RCC 7860 (cell line): ENCODE data around the gene HMSD.

ENCODE experiments used
- DNase-seq: peaks from one replicate; pipeline ENCODE4 v3.0.0-alpha.2; 2015; ENCODE audit warnings: low spot score
- FAIRE-seq: peaks from 2 replicates; lab custom pipeline; 2012; peaks lifted over from hg19 to GRCh38; lab: Jason Lieb, UNC

Gene HMSD

GRCh38 chr18:63987743-63988142 is 38.6 kb downstream of the HMSD start:
- DNase-seq (no peak), FAIRE-seq (no peak)

DNA sequence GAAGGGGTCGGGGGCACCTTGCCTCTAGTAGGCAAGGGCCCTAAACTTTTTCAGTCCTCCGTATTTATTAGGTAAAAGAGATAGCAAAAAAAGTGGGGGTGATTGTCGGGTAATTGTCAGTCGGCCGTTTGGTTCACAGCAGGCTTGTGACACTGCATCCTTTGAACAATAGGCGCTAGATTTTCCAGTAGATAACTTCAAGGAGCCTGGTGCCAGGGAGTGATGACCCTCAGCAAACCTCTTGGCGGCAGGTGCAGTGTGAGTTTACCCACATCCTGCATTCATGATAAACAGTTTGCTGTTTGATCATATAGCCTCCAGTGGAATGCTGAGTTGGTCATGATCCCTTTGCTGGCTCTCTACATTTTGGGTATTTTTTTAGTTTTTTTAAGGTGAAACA is 43.6 kb downstream of the HMSD start:
- FAIRE-seq (no peak), DNase-seq (no peak)

DNA sequence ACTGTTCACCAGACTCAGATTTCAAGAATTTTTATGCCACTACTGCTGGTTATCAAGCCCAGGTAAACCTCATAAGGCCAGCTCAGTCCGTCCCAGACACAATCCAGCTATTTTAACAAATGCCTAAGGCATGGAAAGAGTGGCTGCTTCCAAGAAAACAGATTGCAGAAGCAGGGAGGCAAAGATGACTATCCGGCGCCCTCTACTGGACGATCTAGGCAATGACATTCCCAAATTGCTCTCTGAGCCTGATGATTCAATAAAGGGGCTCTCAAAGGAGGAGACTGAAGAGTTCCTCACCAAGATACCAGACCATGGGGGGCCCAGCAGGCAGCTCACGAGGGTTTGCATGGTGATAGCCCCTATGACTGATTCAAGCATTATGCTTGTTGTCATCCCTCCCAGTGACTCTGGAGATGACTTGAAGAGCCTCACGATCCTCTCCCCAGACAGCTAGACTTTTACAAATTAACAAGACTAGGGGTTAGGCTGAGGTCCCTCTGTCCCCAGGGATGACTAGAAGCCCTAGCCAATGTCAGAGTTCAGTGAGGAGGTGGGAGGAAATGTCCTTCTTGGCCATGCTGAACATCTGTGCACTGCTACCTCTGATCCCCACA is 45.8 kb downstream of the HMSD start:
- no peak for FAIRE-seq
- DNase-seq, result peak; percentile 29

- DNase-seq, result no peak
- FAIRE-seq, result no peak
These were observed 47.9 kb downstream of the HMSD start for GRCh38 chr18:63997041-63997440.

GRCh38 chr18:63997606-63998005 is 48.5 kb downstream of the HMSD start:
- no peak for FAIRE-seq

DNA sequence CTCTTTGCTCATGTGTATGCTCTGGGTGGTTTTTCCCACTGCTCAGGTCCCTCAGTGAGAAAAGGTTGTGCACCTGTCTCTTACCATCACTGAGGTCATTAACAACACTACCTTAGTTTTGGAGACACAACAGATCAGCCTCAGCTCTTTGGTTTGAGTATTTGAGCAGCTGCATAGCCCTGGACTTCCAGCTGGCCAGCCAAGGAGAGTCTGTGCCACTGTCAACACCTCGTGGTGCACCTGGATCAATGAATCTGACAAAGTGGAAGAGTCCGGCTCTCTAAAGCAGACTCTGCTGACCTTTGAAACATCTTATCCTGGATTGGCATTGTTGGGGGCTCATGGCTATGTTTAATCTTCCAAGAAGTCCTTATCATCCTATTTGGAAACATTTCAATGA is 50.8 kb downstream of the HMSD start:
- FAIRE-seq, result no peak
- DNase-seq, result no peak

More at GRCh38 chr18:63997606-63998005, 48.5 kb downstream of the HMSD start:
- DNase-seq, result no peak

DNA sequence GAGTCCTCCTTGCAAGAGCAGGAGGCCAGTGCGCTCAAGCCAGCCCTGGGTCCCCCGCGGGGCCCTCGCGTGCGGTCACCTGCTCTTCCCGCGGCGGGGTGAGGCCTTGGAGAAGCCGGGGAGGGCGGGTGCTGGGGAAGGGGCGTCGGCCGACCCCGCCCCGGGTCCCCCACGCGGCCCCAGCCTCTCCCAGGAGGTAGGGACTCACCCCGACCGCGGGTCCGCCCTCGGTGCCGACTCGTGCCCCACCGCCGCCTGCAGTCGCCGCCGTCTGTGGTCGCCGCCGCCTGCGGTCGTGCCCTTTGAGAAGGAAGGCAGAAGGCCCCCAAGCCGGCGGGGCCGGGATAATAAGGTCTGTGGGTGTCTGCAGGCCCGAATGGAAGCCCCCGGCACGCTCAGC is 53.5 kb downstream of the HMSD start:
- DNase-seq (no peak), FAIRE-seq (no peak)

DNA sequence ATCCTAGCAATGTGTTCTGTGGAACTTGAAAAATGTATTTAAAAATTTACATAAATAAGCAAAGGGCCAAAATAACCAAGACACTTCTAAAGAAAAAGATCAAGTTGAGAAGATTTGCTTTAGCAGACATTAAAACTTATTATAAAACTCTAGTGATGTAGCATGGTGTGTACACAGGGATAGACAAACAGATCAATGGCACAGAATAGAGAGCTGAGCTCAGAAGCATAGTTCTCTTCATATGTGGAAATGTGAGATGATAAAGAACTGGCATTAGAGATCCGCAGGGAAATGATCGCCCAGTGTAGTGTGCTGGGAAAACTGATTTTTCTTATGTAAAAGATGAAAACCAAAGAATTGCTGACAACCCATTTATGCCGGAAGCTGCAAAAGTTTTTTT is 60.2 kb downstream of the HMSD start:
- FAIRE-seq (no peak), DNase-seq (no peak)
